ENCODE measurements around the gene INPP4B.

Gene INPP4B

DNA sequence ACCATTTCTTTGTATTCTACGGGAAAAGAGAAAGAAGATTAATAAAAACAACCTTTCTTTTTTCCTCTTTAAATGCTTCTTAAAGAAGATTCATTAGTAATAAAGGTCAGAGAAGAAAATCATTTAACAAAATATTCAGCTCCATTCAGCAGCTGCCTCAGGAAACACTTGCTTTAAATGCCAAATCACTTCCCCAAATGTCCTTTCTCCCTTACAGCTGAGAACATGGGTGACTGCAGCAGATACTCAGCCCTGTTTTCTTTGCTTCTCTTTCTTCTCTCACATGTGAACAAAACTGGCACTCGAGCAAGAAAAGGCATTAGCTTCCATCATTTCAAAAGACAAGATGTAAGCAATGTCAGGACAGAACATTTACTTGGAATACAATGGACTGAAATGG, 120.2 kb downstream of the INPP4B start:
- no peak for DNase-seq

- DNase-seq = no peak
Observed at GRCh38 chr4:142721187-142721586, 124.9 kb downstream of the INPP4B start.

GRCh38 chr4:142719854-142720541, 126.1 kb downstream of the INPP4B start:
- DNase-seq = no peak

DNA sequence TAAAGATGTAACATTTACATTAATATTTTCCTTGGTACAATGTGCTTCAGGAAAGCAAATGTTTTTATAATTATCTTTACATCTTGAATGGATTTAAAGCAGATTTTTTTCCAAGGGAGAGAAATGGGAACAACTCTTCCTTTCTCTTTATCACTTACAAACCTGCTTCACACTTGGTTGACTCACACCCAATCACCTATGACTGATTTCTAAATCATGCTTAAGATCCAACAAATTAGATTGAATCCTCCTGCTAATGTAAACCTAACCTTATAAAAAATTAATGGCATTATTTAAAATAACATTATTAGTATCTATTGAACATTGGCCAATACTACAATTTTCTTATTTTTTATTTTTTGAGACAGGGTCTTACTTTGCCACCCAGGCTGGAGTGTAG, 127.1 kb downstream of the INPP4B start:
- no peak for DNase-seq

GRCh38 chr4:142715727-142716126, 130.4 kb downstream of the INPP4B start:
- no peak for DNase-seq

DNA sequence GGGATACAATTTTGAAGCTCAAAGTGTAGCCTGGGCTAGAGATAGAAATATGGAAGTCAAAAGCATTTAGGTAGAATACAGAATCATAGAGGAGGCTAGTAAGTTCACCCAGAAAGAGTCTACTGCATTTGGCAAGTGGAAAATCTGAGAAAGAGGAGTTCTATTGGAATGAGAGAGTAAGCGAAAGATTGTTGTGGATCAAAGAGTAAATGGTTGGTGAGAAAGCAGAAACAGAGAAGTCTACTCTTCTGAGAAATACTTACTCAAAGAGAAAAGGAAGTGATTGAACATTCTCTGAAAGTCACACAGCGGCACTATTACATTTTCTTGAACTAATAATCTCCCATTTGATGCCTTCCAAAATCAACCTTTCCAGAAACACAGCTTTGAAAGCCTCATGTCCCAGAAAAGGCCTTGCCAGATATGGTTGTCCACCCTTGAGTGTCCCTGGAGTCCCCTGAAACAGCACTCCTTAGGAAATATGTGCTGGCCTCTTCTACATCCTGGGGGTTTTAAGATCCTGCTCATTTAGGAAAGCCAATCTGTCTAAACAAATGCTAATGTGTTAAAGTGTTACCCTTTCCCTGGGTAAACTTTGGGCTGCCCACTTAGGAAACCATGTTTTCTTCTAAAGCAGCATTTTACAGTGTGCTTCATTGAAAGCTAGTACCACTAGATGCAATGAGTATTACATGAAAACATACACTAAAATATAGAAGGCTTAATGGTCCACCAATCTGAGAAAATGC, 132.6 kb downstream of the INPP4B start:
- DNase-seq = no peak

- no peak for DNase-seq
Observed at GRCh38 chr4:142708231-142708630, 137.9 kb downstream of the INPP4B start.

DNA sequence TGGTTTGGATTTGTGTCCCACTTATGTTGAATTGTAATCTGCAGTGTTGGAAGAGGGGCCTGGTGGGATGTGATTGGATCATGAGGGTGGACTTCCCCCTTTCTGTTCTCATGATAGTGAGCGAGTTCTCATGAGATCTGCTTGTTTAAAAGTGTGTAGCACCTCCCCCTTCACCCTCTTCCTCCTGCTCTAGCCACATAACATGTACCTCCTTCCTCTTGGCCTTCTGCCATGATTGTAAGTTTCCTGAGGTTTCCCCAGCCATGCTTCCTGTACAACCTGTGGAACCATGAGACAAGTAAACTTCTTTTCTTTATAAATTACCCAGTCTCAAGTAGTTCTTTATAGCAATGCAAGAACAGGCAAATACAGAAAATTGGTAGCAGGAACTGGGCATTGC, 138.7 kb downstream of the INPP4B start:
- DNase-seq = no peak

DNA sequence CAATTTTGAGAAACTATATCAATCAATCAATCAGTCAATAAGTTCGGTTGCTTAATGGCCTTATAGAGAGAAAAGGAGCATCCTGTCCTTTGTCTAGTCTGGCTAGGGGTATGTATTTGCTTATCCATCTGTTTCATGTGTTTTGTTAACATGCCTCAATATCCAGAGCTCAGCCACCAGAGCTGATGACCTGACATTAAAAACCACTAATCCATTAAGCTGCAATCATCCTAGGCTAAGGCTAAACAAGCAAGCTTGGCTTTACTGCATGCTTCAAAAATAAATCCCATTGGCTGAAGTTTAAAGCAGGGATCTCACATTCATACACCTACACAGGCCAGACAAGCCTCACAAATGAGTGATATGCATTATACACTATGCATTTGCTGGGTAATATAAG, 139.7 kb downstream of the INPP4B start:
- DNase-seq = no peak

- DNase-seq = no peak
Observed at GRCh38 chr4:142705820-142706219, 140.3 kb downstream of the INPP4B start.

- DNase-seq = no peak
Observed at GRCh38 chr4:142703694-142704309, 142.3 kb downstream of the INPP4B start.

DNA sequence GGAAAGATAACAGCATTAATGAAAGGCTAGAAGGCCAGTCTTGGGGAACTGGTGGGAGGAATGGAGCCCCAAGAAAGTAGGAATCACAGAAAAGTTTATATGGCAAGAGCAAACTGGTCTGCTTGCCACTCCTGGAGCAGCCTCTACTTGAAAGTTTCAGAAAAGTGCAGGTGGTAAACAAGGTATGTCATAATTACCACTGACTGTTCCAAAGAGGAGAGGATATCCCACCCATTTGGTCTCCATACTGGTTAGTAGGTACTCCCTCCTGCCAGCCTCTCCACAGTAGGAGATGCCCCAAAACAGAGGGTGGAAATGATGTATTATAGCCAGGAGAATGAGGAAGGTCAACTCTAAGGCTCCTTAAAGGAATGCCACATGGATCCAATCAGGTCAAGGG, 145.1 kb downstream of the INPP4B start:
- DNase-seq = no peak

- DNase-seq = no peak
Observed at GRCh38 chr4:142700531-142700930, 145.6 kb downstream of the INPP4B start.

DNA sequence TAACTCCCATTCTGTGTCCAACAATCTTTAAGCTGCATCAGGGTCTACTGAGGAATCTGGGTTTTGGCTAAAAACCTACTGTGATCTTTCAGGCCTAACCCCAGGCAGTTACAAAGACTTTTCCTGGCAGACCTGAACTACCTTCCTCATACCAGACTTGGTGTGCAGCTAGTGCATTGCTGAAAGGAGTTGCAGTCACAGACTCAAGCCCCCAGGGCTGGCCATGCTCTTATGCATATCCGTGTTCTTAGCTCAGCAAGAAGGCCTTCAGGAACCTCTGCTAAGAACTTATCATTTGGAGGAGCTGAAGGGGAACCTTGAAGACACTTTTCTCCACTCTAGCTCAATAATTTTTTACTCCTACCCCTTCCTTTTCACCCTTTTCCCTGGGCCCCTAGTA, 147.5 kb downstream of the INPP4B start:
- no peak for DNase-seq

DNA sequence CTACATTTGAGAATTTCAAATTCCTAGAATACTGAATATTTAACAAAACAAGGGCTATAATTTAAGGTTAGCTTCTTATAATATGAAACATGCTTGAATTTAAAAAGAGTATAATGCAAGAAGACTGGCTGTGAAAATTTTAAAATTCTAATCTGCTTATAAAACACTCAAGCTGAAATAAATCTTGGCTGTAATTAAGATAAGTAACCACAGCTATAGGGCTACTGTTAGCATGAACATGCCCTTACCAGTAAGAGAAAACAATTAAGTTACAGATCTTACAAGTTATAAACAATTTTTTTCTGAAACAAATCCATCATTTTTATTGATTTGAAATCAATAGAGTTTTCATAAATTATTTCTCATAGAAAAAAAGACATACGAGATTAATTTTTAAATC, 148.2 kb downstream of the INPP4B start:
- no peak for DNase-seq

DNA sequence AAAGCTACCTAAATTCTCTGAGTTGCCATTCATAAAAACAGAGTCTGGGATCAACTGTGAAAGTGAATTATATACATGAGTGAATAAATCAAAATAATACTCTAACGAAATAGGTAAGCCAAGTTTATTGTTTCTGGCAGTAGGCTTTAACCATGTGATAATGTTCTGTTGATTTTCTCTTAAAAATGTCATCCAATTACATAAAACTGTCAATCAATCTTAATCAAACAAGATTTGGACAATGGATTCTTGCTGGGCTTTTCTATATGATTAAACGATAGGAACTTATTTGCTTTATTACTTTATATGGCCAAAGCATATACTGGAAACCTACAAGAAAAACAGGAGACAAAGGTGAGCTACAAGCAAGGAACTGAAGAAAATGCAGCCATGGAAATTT, 148.8 kb downstream of the INPP4B start:
- DNase-seq = no peak

- no peak for DNase-seq
Observed at GRCh38 chr4:142696334-142697122, 149.6 kb downstream of the INPP4B start.

DNA sequence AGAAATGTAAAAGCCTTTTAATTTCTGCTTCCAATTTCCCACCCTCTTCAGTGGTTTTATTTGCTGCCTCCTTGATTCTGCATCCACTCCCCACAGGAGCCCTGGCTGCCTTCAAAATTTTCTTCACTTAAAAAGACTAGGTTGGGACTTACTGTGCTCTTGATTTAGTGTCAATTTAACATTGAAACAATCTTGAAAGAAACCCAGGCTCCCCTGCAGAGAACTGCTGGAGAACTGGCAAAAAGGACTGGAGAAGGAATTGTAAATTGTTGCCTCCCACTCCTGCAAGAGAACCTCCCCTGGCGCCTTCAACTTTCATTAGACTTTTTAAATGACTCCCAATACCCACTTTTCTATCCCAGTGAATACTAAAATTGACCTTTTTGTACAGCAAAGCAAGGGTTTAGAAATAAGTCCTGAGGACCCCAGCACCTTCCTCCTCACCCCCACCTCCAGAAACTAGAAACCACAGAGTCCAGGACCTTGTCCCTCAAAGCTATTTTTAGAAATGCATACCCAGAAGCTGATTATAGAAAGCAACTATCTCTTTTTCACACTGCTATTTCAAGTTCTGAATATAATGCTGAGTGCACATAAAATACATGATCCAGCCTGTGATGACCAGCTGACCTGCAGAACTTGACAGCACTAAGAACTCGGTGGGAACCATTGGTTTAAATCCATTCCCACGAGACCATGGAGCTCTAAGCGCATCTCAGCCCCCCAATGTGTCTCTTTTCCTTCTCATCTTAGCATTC, 155.5 kb downstream of the INPP4B start:
- DNase-seq = no peak

- no peak for DNase-seq
Observed at GRCh38 chr4:142687547-142688275, 158.4 kb downstream of the INPP4B start.

GRCh38 chr4:142686081-142686480, 160.0 kb downstream of the INPP4B start:
- DNase-seq = no peak

- DNase-seq = no peak
Observed at GRCh38 chr4:142683997-142684396, 162.1 kb downstream of the INPP4B start.

DNA sequence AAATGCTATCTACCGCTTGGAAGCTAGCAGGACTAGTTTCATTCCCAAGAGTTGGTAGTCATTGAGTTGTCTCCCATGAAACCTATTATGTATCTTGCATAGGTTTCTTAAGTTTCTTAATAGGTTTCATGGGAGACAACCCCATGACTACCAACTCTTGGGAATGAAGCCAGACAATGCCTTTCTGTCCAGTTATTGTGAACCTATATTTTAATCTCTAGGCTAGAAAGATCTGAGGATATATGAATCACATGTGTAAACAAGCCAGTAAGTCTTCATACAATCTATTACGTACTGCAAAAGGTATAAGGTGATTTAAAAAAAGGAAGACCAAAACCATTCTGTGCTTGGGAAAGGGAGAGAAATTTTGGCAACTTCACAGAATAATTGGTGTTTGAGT, 162.6 kb downstream of the INPP4B start:
- DNase-seq = no peak
